SIG-M5 treated with dmso at 0.1 percent for 504 hours (cell line): ENCODE results near the gene PIM1.

ENCODE experiments used
- DNase-seq: peaks from one replicate; lab custom pipeline; 2025; ENCODE audit not compliant: unreplicated experiment; lab: John Stamatoyannopoulos, UW

Gene PIM1

GRCh38 chr6:37221585-37222124, 51.7 kb downstream of the PIM1 start:
- no peak for DNase-seq

- DNase-seq, result peak; percentile 85
Measured at GRCh38 chr6:37222125-37222967, 52.4 kb downstream of the PIM1 start.

GRCh38 chr6:37222992-37223391, 53.0 kb downstream of the PIM1 start:
- DNase-seq, result no peak
